HG03571 (cell line): ENCODE data around the gene LDLRAD1.
A peak's percentile ranks its signal among the peaks of the same experiment; 100 is the strongest.
"Not testable (repeated sequence)": the region's sequence is repeated elsewhere in the genome, so short reads cannot be mapped to it uniquely, and the experiment has no call there.

ENCODE experiments used
- ATAC-seq: cut with Tn5 transposase; IDR thresholded peaks from one replicate; pipeline ENCODE4 v1.9.1; 2021; ENCODE audit not compliant: unreplicated experiment

LDLRAD1 gene

GRCh38 chr1:54017979-54018378 is at the start of gene LDLRAD1:
Gene LDLRAD1, minus strand, starts transcription at chr1:54018186. Its CDS starts 74 bp downstream, at chr1:54018112.
- no peak for ATAC-seq

GRCh38 chr1:54064299-54064698 is 46.3 kb upstream of the LDLRAD1 start:
- no peak for ATAC-seq

GRCh38 chr1:54054438-54054749 is 36.4 kb upstream of the LDLRAD1 start:
- ATAC-seq: no peak

GRCh38 chr1:54053745-54054437 is 35.9 kb upstream of the LDLRAD1 start:
- no peak for ATAC-seq

- peak; percentile 94 for ATAC-seq
These were observed 35.2 kb upstream of the LDLRAD1 start, which contains the start of the genes TCEANC2 and TMEM59 for GRCh38 chr1:54052934-54053744. Gene TCEANC2, plus strand, starts transcription at chr1:54053608. Its CDS starts 815 bp downstream, at chr1:54054423. Gene TMEM59, minus strand, starts transcription at chr1:54053204. Its CDS starts 16 bp downstream, at chr1:54053188.

GRCh38 chr1:54052431-54052933 is 34.5 kb upstream of the LDLRAD1 start:
- ATAC-seq: peak; percentile 14

GRCh38 chr1:54051933-54052430 is 34.0 kb upstream of the LDLRAD1 start:
- ATAC-seq: no peak

GRCh38 chr1:54050435-54050834 is 32.4 kb upstream of the LDLRAD1 start:
- not testable (repeated sequence) for ATAC-seq

GRCh38 chr1:54047384-54048305 is 29.7 kb upstream of the LDLRAD1 start:
- no peak for ATAC-seq

GRCh38 chr1:54046671-54047383 is 28.8 kb upstream of the LDLRAD1 start:
- no peak for ATAC-seq

GRCh38 chr1:54045496-54045895 is 27.5 kb upstream of the LDLRAD1 start:
- ATAC-seq: no peak

GRCh38 chr1:54041806-54042205 is 23.8 kb upstream of the LDLRAD1 start:
- no peak for ATAC-seq

GRCh38 chr1:54037476-54037875 is 19.5 kb upstream of the LDLRAD1 start:
- no peak for ATAC-seq

GRCh38 chr1:54028306-54029251 is 10.6 kb upstream of the LDLRAD1 start:
- no peak for ATAC-seq

GRCh38 chr1:54027848-54028247 is 9.9 kb upstream of the LDLRAD1 start:
- ATAC-seq: no peak

- not testable (repeated sequence) for ATAC-seq
These were observed 6.8 kb upstream of the LDLRAD1 start for GRCh38 chr1:54024811-54025210.

GRCh38 chr1:54024358-54024757 is 6.4 kb upstream of the LDLRAD1 start:
- ATAC-seq: no peak

- ATAC-seq: not testable (repeated sequence)
These were observed 1.7 kb upstream of the LDLRAD1 start for GRCh38 chr1:54019562-54020176.

GRCh38 chr1:54018635-54019034 is 649 bp upstream of the LDLRAD1 start:
- no peak for ATAC-seq
